Glomerular visceral epithelial cell (primary cell): Measurements from ENCODE around the gene TMEM209.
"Not testable (repeated sequence)": the region's sequence is repeated elsewhere in the genome, so short reads cannot be mapped to it uniquely, and the experiment has no call there.

Experiments used
- DNase-seq: peaks from one replicate; pipeline ENCODE4 v3.0.0-alpha.2; 2016; ENCODE audit errors: extremely low spot score

TMEM209 gene

GRCh38 chr7:130218806-130219620 lies 13.8 kb upstream of the TMEM209 start:
- no peak for DNase-seq

- DNase-seq, result no peak
Observed at GRCh38 chr7:130216750-130217149, 11.5 kb upstream of the TMEM209 start.

GRCh38 chr7:130216025-130216424 lies 10.8 kb upstream of the TMEM209 start:
- no peak for DNase-seq

GRCh38 chr7:130213828-130214227 lies 8.6 kb upstream of the TMEM209 start:
- DNase-seq, result no peak

GRCh38 chr7:130210181-130210935 lies 5.2 kb upstream of the TMEM209 start:
- no peak for DNase-seq

GRCh38 chr7:130208516-130208915 lies 3.3 kb upstream of the TMEM209 start:
- no peak for DNase-seq

- peak; percentile 3 for DNase-seq
Observed at GRCh38 chr7:130207642-130208041, 2.4 kb upstream of the TMEM209 start, which contains the start of gene SSMEM1. Gene SSMEM1, plus strand, starts transcription at chr7:130207860. Its CDS starts 51 bp downstream, at chr7:130207911.

- no peak for DNase-seq
Observed at GRCh38 chr7:130207033-130207432, 1.8 kb upstream of the TMEM209 start.

- no peak for DNase-seq
Observed at GRCh38 chr7:130201796-130202195, 3.4 kb downstream of the TMEM209 start.

- no peak for DNase-seq
Observed at GRCh38 chr7:130197094-130197493, 8.1 kb downstream of the TMEM209 start.

GRCh38 chr7:130196476-130196875 lies 8.7 kb downstream of the TMEM209 start:
- DNase-seq, result no peak

- DNase-seq, result no peak
Observed at GRCh38 chr7:130195396-130195795, 9.8 kb downstream of the TMEM209 start.

GRCh38 chr7:130191791-130192190 lies 13.4 kb downstream of the TMEM209 start:
- DNase-seq, result no peak

GRCh38 chr7:130189343-130189742 lies 15.9 kb downstream of the TMEM209 start:
- no peak for DNase-seq

- DNase-seq, result no peak
Observed at GRCh38 chr7:130187360-130187759, 17.8 kb downstream of the TMEM209 start.

- not testable (repeated sequence) for DNase-seq
Observed at GRCh38 chr7:130184349-130184748, 20.9 kb downstream of the TMEM209 start.

GRCh38 chr7:130182990-130183389 lies 22.2 kb downstream of the TMEM209 start:
- DNase-seq, result no peak

- DNase-seq, result no peak
Observed at GRCh38 chr7:130181263-130181605, 24.0 kb downstream of the TMEM209 start.

- DNase-seq, result no peak
Observed at GRCh38 chr7:130180571-130181262, 24.5 kb downstream of the TMEM209 start.

GRCh38 chr7:130179631-130180030 lies 25.6 kb downstream of the TMEM209 start:
- DNase-seq, result no peak

- no peak for DNase-seq
Observed at GRCh38 chr7:130178251-130178650, 27.0 kb downstream of the TMEM209 start.

GRCh38 chr7:130174237-130174959 lies 30.8 kb downstream of the TMEM209 start:
- no peak for DNase-seq
